Activated T-cell treated with anti-CD3 and anti-CD28 coated beads for 1 hour (primary cell): ENCODE results near the gene IARS2.
"Not testable (repeated sequence)": the region's sequence is repeated elsewhere in the genome, so short reads cannot be mapped to it uniquely, and the experiment has no call there.

Experiments
- DNase-seq: peaks from one replicate; pipeline ENCODE4 v3.0.0-alpha.2; 2020; ENCODE audit warnings: low read depth

IARS2 gene

GRCh38 chr1:220112600-220112999 is 18.7 kb downstream of the IARS2 start:
- DNase-seq = not testable (repeated sequence)

GRCh38 chr1:220113136-220113695 is 19.3 kb downstream of the IARS2 start:
- DNase-seq = no peak

- no peak for DNase-seq
Observed at GRCh38 chr1:220119043-220119512, 25.1 kb downstream of the IARS2 start.

GRCh38 chr1:220121791-220122530 is 28.0 kb downstream of the IARS2 start:
- no peak for DNase-seq

GRCh38 chr1:220123066-220123465 is 29.1 kb downstream of the IARS2 start:
- no peak for DNase-seq

GRCh38 chr1:220123889-220124288 is 30.0 kb downstream of the IARS2 start:
- no peak for DNase-seq

GRCh38 chr1:220124542-220124941 is 30.6 kb downstream of the IARS2 start:
- DNase-seq = no peak

- no peak for DNase-seq
Observed at GRCh38 chr1:220127076-220127475, 33.1 kb downstream of the IARS2 start.

- no peak for DNase-seq
Observed at GRCh38 chr1:220129479-220130210, 35.7 kb downstream of the IARS2 start.

- DNase-seq = no peak
Observed at GRCh38 chr1:220135755-220136154, 41.8 kb downstream of the IARS2 start.

GRCh38 chr1:220137019-220137786 is 43.3 kb downstream of the IARS2 start:
- DNase-seq = no peak

GRCh38 chr1:220139966-220140365 is 46.0 kb downstream of the IARS2 start:
- no peak for DNase-seq

- no peak for DNase-seq
Observed at GRCh38 chr1:220144051-220144450, 50.1 kb downstream of the IARS2 start.

GRCh38 chr1:220149742-220150141 is 55.8 kb downstream of the IARS2 start:
- no peak for DNase-seq

GRCh38 chr1:220151454-220151853 is 57.5 kb downstream of the IARS2 start:
- no peak for DNase-seq

- no peak for DNase-seq
Observed at GRCh38 chr1:220153147-220153546, 59.2 kb downstream of the IARS2 start.

GRCh38 chr1:220156620-220157146 is 62.8 kb downstream of the IARS2 start:
- no peak for DNase-seq

- DNase-seq = no peak
Observed at GRCh38 chr1:220157738-220158137, 63.8 kb downstream of the IARS2 start.

- DNase-seq = not testable (repeated sequence)
Observed at GRCh38 chr1:220158530-220158929, 64.6 kb downstream of the IARS2 start.

- DNase-seq = no peak
Observed at GRCh38 chr1:220159041-220159440, 65.1 kb downstream of the IARS2 start.

GRCh38 chr1:220160027-220160426 is 66.1 kb downstream of the IARS2 start:
- DNase-seq = no peak

GRCh38 chr1:220164116-220164515 is 70.2 kb downstream of the IARS2 start:
- no peak for DNase-seq
